ENCODE measurements around the gene SLC37A1.

Gene SLC37A1

DNA sequence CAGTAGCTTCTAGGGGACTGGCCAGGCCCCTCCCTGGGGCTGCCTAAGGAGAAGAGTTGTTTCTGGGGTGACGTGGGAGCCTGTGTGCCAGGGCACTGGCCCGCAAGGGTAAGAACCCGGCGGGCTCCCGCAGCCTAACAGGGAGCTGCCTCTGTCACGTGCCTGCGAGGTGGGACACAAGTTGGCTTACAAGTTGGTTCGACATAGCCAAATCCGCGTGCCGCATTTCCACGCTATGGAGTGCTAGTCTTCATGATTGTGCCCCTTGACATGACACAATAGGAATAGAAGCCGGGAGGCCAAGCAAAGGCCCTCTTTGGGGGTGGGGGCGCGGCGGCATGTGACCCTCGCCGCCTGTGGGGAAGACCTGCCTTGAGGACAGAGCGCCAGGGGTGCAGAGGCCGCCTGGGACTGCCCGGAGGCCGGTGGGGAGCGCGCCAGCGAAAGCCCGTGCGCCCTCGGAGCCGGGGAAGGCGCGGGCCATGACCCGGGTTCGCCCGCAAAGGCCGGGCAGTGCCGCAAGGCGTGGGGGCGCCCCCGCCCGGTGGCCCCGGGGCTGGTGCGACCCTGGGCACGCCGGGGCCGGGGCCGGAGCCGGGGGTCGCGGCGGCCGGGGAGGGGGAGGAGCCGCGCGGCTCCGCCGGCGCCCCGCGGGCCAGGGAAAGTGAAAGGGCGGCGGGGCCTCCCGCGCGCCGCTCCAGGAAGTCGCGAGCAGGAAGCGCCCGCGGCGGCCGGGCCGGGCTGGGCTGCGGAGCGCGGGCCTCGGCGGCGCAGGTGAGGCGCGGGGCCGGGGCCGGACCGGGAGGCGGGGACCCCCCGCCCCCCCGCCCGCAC is at the start of gene SLC37A1:
TSS of gene SLC37A1 (plus strand) at position 702 of the 834 bp plus-strand sequence. CDS start 4,603 bp downstream, outside the sequence.
- DNase-seq (ENCODE audit: low read depth): peak; percentile 56
- TF ChIP-seq, protein P1, sequence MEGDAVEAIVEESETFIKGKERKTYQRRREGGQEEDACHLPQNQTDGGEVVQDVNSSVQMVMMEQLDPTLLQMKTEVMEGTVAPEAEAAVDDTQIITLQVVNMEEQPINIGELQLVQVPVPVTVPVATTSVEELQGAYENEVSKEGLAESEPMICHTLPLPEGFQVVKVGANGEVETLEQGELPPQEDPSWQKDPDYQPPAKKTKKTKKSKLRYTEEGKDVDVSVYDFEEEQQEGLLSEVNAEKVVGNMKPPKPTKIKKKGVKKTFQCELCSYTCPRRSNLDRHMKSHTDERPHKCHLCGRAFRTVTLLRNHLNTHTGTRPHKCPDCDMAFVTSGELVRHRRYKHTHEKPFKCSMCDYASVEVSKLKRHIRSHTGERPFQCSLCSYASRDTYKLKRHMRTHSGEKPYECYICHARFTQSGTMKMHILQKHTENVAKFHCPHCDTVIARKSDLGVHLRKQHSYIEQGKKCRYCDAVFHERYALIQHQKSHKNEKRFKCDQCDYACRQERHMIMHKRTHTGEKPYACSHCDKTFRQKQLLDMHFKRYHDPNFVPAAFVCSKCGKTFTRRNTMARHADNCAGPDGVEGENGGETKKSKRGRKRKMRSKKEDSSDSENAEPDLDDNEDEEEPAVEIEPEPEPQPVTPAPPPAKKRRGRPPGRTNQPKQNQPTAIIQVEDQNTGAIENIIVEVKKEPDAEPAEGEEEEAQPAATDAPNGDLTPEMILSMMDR (IDR thresholded peaks at IDR 0.05; ENCODE audit: insufficient read depth, low read depth, low read length, missing control alignments): no peak
- peak within 1 kb of the TSS; percentile 94 for H3K4me3 ChIP-seq (ENCODE audit: low read depth, low read length)

DNA sequence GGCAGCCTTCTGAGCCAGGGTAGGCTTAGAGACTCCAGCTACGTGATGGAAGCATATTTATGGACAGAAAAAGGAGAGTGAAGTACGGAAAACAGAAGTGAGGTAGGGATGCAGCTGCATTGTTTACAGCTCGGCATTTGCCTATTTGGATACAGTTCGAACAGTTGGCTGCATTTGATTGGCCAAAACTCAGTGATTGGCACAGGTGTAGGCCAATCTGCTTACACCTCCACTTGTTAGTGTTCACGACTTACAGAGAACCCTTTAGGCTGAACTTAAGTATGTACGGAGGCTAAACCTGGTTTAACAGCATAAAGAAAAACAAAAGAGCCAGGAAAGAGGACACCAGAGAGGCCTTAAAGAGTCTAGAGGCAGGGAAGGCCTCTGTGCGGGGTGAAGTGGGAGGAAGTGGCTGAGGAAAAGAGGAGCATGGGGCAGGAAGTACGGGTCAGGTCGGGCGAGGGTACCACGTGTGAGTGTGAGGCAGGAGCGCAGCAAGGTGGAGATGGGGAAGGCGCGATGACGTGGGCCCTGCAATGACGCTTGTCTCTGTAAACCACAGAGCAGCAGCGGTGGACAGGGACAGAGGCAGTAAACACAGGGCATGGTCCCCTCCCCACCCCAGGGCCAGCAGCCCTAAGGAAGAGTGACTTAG is 49.7 kb upstream of the SLC37A1 start:
- TF ChIP-seq, protein P1 (IDR thresholded peaks at IDR 0.05; ENCODE audit: insufficient read depth, low read depth, low read length, missing control alignments): no peak
- no peak overlapping the region for H3K4me3 ChIP-seq (ENCODE audit: low read depth, low read length)
- DNase-seq (ENCODE audit: low read depth): peak; percentile 84

DNA sequence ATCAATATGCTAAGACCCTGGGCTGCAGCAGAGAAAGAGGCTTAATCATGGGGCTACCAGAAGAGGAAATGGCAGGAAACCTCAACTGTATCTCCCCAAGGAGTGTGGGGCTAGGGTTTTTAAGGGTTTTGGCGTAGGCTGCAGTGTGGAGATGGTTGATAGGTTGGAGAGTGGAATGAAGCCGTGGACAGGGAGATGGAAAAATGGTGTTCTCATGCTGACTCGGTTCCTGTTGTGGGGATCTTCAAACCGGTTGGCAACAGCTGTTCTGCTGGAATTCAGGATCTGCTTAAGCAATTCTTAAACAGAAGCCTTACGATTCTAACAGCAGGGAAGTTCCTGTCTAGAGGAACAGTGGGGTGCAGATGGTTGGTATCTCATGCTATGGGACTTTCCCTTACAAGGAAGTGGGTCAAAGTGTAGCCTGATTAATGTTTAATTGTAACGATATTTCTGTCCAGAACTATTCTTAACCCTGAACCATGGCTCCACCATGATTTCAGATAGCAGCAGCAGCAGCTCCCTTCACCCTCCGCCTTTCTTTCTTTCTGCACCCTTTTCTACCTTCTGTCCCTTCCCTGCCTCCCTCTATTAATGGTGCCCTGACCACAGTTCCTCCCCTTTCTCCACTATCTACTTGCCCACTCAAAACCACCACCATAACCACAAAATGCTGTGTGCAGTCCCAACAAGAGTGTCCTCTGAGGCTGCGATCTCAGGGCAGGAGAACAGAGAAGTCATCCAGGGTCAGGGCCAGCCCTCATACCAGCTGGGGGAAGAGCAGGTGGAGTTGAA is 48.4 kb upstream of the SLC37A1 start:
- no peak overlapping the region for H3K4me3 ChIP-seq (ENCODE audit: low read depth, low read length)
- DNase-seq (ENCODE audit: low read depth): peak; percentile 78
- TF ChIP-seq, protein P1 (IDR thresholded peaks at IDR 0.05; ENCODE audit: insufficient read depth, low read depth, low read length, missing control alignments): no peak

DNA sequence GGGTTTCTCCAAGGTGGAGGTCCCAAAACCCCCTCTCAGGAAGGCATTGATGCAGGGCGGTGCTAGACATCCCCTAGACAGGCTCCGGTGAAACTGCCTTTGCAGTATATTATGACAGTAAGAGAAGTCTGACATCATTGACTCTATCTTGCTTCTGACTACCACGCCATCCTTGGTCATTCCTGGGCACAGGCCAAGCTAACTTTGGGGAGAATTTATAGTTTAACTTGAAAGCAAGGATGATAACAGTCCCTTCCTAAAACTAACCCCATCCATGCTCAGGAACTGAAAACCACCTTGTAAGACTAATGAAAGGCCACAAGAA is 47.9 kb upstream of the SLC37A1 start:
- DNase-seq (ENCODE audit: low read depth): no peak
- no peak overlapping the region for H3K4me3 ChIP-seq (ENCODE audit: low read depth, low read length)
- TF ChIP-seq, protein P1 (IDR thresholded peaks at IDR 0.05; ENCODE audit: insufficient read depth, low read depth, low read length, missing control alignments): no peak

DNA sequence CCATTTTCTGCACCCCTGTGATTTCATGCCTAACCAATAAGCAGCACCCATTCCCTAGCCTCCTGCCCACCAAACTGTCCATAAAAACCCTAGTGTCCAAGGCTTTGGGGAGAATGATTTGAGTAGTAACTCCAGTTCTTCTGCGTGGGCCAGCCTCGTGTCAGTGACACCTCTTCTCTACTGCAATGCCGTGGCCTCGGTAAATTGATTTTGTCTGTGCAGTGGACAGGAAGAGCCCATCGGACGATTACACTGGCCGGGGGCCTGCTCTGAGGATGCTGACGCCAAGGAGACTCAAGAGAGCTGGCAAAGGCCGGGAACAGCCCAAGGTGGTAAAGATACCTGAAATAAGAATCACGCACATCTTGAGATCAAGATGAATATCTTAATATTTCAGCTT is 47.0 kb upstream of the SLC37A1 start:
- no peak overlapping the region for H3K4me3 ChIP-seq (ENCODE audit: low read depth, low read length)
- TF ChIP-seq, protein P1 (IDR thresholded peaks at IDR 0.05; ENCODE audit: insufficient read depth, low read depth, low read length, missing control alignments): no peak
- DNase-seq (ENCODE audit: low read depth): no peak

DNA sequence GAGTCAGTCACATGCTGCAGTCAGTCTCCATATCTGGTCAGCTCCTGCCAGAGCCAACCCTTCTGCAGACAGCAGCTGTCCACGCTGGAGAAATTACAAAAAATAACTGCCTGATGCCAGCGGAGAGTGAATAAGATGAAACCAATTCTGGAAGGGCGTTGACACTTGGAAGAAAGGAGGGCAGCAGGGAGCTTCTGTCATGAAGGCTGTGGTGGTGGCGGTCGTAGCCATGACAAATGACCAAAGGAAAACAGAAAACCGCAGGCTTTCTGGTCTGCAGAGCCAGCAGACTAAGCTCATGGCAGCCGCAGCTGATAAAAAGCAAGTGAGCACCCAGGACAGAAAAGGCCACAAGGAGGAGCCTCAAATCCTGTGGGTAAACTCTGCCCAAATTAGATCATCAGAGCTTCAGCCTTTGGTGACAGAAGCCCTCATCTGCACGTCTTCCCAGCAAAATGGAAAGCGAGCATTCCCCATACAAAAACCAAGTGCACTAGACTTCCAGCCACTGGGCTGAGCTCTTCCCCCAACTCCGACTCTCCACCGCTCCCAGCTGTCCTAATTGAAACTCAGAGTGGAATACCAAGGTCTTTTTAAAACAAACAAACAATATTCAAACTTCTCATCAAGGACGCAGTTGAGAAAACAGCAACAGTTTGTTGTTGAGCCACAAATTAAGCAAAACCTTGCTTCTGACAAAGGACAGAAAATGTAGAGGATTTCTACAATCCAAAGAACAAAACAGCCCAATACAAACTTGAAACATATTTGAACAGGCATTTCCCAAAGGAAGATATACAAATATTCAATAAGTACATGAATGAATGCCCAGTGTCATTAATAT is 46.3 kb upstream of the SLC37A1 start:
- peak; percentile 86 for DNase-seq (ENCODE audit: low read depth)
- H3K4me3 ChIP-seq (ENCODE audit: low read depth, low read length): no peak overlapping the region
- TF ChIP-seq, protein P1 (IDR thresholded peaks at IDR 0.05; ENCODE audit: insufficient read depth, low read depth, low read length, missing control alignments): peak; percentile 44

All from GM12865 (cell line).